ENCODE data around the gene DPY19L2.
"Not testable (repeated sequence)": the region's sequence is repeated elsewhere in the genome, so short reads cannot be mapped to it uniquely, and the experiment has no call there.

DNA sequence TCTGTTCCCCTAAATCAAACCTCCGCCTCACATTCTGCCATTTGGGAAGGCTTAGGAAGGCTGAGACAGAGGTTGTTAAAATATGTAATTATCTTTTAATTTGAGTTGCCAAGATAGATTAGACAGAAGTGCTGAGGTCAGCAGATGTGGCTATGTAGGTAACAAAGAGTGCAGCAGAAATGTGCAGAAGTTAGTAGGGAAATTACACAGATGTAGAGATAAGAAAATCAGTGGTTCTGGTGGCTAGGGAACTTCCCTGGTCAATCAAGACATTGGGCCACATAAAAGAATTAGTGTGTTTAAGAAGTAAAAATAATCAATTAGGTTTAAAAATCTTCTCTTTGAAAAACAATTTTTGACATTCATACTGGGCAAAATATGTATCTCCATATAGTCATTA lies 46.1 kb upstream of the DPY19L2 start:
- not testable (repeated sequence) for TF ChIP-seq ZNF384 (IDR thresholded peaks at IDR 0.05); CTBP1 (IDR thresholded peaks at IDR 0.05; ENCODE audit: borderline replicate concordance); ELF4 (IDR thresholded peaks at IDR 0.05); L3MBTL2 (conservative IDR thresholded peaks at IDR 0.05); FOXM1 (IDR thresholded peaks at IDR 0.05; ENCODE audit: borderline replicate concordance); SP1 (IDR thresholded peaks at IDR 0.05); FOXA1 (IDR thresholded peaks at IDR 0.05); FOXK2 (IDR thresholded peaks at IDR 0.05); SUZ12 (IDR thresholded peaks at IDR 0.05); ARNT (IDR thresholded peaks at IDR 0.05); TARDBP (IDR thresholded peaks at IDR 0.05); NFRKB (IDR thresholded peaks at IDR 0.05); LEF1 (IDR thresholded peaks at IDR 0.05; ENCODE audit: borderline replicate concordance)
- TF ChIP-seq, protein P1, sequence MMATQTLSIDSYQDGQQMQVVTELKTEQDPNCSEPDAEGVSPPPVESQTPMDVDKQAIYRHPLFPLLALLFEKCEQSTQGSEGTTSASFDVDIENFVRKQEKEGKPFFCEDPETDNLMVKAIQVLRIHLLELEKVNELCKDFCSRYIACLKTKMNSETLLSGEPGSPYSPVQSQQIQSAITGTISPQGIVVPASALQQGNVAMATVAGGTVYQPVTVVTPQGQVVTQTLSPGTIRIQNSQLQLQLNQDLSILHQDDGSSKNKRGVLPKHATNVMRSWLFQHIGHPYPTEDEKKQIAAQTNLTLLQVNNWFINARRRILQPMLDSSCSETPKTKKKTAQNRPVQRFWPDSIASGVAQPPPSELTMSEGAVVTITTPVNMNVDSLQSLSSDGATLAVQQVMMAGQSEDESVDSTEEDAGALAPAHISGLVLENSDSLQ (IDR thresholded peaks at IDR 0.05), result not testable (repeated sequence)

Data from HEK293T (cell line).